Measurements from ENCODE around the gene TNNI2.

DNA sequence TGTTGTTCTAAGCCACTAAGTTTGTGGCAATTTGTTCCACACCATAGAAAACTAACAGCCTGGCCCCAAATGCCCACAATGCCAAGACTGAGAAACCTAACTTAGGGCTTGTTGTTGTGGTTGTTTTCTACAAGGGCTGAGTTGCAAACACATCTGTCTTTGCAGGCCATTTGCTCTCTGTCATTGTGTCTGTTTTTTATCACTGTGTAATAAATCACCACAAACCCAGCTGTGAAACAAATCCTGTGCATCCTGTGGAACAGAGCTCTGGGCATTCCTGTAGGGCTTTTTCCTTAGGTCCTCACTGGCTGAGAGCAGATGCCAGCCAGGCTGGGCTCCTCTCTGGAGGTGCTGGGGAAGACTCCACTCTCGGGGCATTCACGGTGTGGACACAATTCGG is 19.7 kb upstream of the TNNI2 start:
- no peak for TF ChIP-seq EP300 (IDR thresholded peaks at IDR 0.05)
- TF ChIP-seq POLR2A (IDR thresholded peaks at IDR 0.05) = no peak
